Testis (tissue), 3 donors: ENCODE results near the gene PPP1R9A. TPM values are rescaled to one million over a fixed set of nuclear protein-coding genes. Genes with fewer than 3 reads are reported as not detected.

Experiments
- DNase-seq: peaks from one replicate; pipeline ENCODE4 v3.0.0-alpha.2; 2019
- H3K27ac ChIP-seq, 2 donors: fragments of 200-600 bp; sonication (generic); one replicate each; pipeline ENCODE4 v1.5.1; 2019
- H3K27me3 ChIP-seq: fragments of 200-600 bp; sonication (generic); one replicate; pipeline ENCODE4 v1.5.1; 2019
- H3K36me3 ChIP-seq: fragments of 200-600 bp; sonication (generic); one replicate; pipeline ENCODE4 v1.5.1; 2017; ENCODE audit warnings: low read depth; ENCODE audit errors: missing control alignments
- H3K4me1 ChIP-seq: fragments of 200-600 bp; sonication (generic); one replicate; pipeline ENCODE4 v1.5.1; 2019
- H3K4me3 ChIP-seq, 2 donors: fragments of 200-600 bp; sonication (generic); one replicate each; pipeline ENCODE4 v1.5.1; 2017 to 2019
- H3K9me3 ChIP-seq: fragments of 200-600 bp; sonication (generic); one replicate; pipeline ENCODE4 v1.5.1; 2017
- POLR2A ChIP-seq: fragments of 450-650 bp; IDR thresholded peaks from one replicate; pipeline ENCODE4 v1.6.1; 2017; ENCODE audit warnings: antibody characterized with exemption, mild to moderate bottlenecking, moderate library complexity
- WGBS, 2 donors: methylation state at CpG; one replicate each; pipeline ENCODE4 v1.1.5; 2018; 5-methylcytosine and 5-hydroxymethylcytosine counted together
- intact Hi-C: fragments of 100-400 bp; cut with DNase I; formaldehyde crosslinking; loops from one replicate; pipeline ENCODE4 v1.15.1; 2023; ENCODE audit warnings: low total_unique reads
- polyA plus RNA-seq: library from polyadenylated mRNA; stranded (reverse); fragments of 350-450 nt; fragmentation: Illumina TruSeq; extraction: RNeasy Lipid Tissue Mini Kit (QIAGEN cat#74804); gene quantifications from one replicate; pipeline ENCODE4 v1.2.3, GENCODE V29; 2014; ENCODE audit warnings: low read depth, low replicate concordance; ENCODE audit not compliant: insufficient read depth
- total RNA-seq, 2 donors: library from RNA; depleted of rRNA; stranded (reverse); fragments of >200 nt; gene quantifications; one replicate each; pipeline ENCODE4 v1.2.3, GENCODE V29; 2016
- TF ChIP-seq, protein P1 (sequence below), 3 experiments: fragments of 450-650 bp in 2 of 3; fragments of 200-600 bp in 1 of 3; sonication (generic) in 1 of 3; IDR thresholded peaks; one replicate each; pipeline ENCODE4 v1.5.1; 2016 to 2019; ENCODE audit warnings: antibody characterized with exemption in 3 of 3, mild to moderate bottlenecking in 2 of 3, moderate library complexity in 1 of 3

Gene PPP1R9A
- total and polyA plus RNA-seq, 3 donors from 2014 or later = 16.7 to 47.8 (median 47.0) TPM

DNA sequence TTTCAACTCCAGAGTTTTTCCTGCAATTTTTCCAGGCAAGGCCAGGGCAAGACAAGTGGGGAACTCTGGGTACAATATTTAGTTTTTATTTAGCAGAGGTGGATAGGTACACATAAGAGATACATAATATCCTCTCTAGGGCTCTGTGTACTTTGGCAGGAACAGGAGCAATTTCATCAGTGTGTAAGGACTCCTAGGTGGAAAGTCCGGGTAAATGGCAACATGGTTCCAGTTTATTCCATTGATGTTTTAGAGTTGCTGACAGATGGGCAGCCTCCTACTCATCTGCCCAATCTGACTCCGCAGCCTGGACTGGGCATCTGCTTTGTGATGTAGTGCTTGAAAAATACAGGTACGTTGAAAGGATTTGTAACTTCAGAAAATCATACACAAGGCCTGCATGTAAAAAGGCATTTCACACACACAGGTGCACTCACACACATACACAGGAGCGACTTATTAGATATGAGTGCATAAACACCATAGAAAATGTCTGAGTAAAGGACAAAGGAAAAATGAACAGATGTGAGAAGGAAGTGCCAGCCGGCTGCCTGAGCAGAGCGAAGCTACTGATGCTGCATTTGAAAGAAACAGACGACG is 411.2 kb downstream of the PPP1R9A start:
- H3K4me3 ChIP-seq = no peak overlapping the region
- H3K36me3 ChIP-seq = no peaks in the 10 kb centered on the region
- TF ChIP-seq, protein P1, sequence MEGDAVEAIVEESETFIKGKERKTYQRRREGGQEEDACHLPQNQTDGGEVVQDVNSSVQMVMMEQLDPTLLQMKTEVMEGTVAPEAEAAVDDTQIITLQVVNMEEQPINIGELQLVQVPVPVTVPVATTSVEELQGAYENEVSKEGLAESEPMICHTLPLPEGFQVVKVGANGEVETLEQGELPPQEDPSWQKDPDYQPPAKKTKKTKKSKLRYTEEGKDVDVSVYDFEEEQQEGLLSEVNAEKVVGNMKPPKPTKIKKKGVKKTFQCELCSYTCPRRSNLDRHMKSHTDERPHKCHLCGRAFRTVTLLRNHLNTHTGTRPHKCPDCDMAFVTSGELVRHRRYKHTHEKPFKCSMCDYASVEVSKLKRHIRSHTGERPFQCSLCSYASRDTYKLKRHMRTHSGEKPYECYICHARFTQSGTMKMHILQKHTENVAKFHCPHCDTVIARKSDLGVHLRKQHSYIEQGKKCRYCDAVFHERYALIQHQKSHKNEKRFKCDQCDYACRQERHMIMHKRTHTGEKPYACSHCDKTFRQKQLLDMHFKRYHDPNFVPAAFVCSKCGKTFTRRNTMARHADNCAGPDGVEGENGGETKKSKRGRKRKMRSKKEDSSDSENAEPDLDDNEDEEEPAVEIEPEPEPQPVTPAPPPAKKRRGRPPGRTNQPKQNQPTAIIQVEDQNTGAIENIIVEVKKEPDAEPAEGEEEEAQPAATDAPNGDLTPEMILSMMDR (IDR thresholded peaks at IDR 0.05) = no peak
- no peak for TF ChIP-seq POLR2A
- H3K27me3 ChIP-seq = no peaks in the 10 kb centered on the region
- 75 to 83% methylated on average over 8 of the region's 8 CpGs for WGBS, 2 donors
- no peaks in the 10 kb centered on the region for H3K9me3 ChIP-seq
- intact Hi-C loops = no loop called here
- no peak overlapping the region for H3K27ac ChIP-seq
- no peaks in the 10 kb centered on the region for H3K4me1 ChIP-seq
- no peak for DNase-seq

- WGBS, 2 donors = 97% methylated on average over 1 of the region's 1 CpG
- no peak for DNase-seq
- intact Hi-C loops = no loop called here
- no peak overlapping the region for H3K4me3 ChIP-seq
- no peaks in the 10 kb centered on the region for H3K27me3 ChIP-seq
- H3K27ac ChIP-seq = no peak overlapping the region
- H3K9me3 ChIP-seq = no peaks in the 10 kb centered on the region
- H3K4me1 ChIP-seq = no peaks in the 10 kb centered on the region
- TF ChIP-seq POLR2A = no peak
- TF ChIP-seq, protein P1 (IDR thresholded peaks at IDR 0.05) = no peak
- no peaks in the 10 kb centered on the region for H3K36me3 ChIP-seq
These were observed 412.2 kb downstream of the PPP1R9A start for GRCh38 chr7:95319570-95319969.

DNA sequence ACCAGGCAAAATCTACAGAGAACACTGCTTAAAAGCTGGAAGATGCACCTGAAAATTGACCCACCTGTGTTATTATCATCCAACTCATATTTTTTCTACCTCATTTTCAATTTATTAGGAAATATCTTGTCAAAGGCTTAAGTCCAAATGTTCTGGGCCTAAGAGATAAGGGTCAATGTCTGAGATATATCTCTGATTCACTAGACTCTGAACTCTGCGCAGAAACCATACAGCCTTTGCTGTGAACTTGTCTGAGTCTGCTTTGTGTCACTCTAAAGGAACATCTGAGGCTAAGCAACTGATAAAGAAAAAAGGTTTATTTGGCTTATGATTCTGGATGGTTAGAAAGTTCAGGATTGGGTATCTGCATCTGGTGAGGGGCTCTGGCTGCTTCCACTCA is 413.3 kb downstream of the PPP1R9A start:
- no peak for DNase-seq
- no peak overlapping the region for H3K4me3 ChIP-seq
- no peaks in the 10 kb centered on the region for H3K27me3 ChIP-seq
- no peaks in the 10 kb centered on the region for H3K9me3 ChIP-seq
- H3K4me1 ChIP-seq = no peaks in the 10 kb centered on the region
- no peak for TF ChIP-seq POLR2A
- TF ChIP-seq, protein P1 (IDR thresholded peaks at IDR 0.05) = no peak
- WGBS, 2 donors = 73 to 79% methylated on average over 1 of the region's 1 CpG
- H3K27ac ChIP-seq = no peak overlapping the region
- intact Hi-C loops = no loop called here
- no peaks in the 10 kb centered on the region for H3K36me3 ChIP-seq

DNA sequence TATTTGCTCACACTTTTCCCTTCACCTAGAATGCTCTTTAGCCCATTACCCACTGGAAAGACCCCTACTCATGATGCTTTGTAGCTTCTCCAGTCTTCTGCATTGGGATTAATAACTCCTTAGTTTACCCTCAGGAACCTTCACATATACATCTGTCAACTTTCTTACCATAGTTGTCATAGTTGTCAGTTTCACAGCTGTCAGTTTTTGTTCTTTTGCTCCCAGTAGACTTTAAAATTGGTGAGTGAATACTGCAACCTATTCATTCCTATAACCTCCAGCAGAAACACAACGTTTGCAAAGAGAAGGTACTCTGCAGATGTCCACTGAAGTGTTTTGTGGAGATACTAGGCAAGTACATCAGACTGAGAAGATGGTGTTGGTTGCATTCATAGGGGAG is 414.3 kb downstream of the PPP1R9A start:
- no peak overlapping the region for H3K27ac ChIP-seq
- H3K9me3 ChIP-seq = no peaks in the 10 kb centered on the region
- no peak for TF ChIP-seq POLR2A
- TF ChIP-seq, protein P1 (IDR thresholded peaks at IDR 0.05) = no peak
- intact Hi-C loops = no loop called here
- H3K27me3 ChIP-seq = no peaks in the 10 kb centered on the region
- H3K36me3 ChIP-seq = no peaks in the 10 kb centered on the region
- DNase-seq = no peak
- 65 to 68% methylated on average over 1 of the region's 1 CpG for WGBS, 2 donors
- H3K4me3 ChIP-seq = no peak overlapping the region
- H3K4me1 ChIP-seq = no peaks in the 10 kb centered on the region

- intact Hi-C loops = no loop called here
- Histone ChIP-seq H3K4me1 (no peaks in the 10 kb centered on the region), H3K36me3 (no peaks in the 10 kb centered on the region), H3K9me3 (no peaks in the 10 kb centered on the region), H3K4me3 (no peak overlapping the region), H3K27ac (no peak overlapping the region), H3K27me3 (no peaks in the 10 kb centered on the region)
- WGBS, 2 donors = 69 to 85% methylated on average over 8 of the region's 8 CpGs
- no peak for DNase-seq
- TF ChIP-seq, protein P1 (IDR thresholded peaks at IDR 0.05) = no peak
- no peak for TF ChIP-seq POLR2A
These were observed 415.0 kb downstream of the PPP1R9A start for GRCh38 chr7:95322396-95322795.
